BLaER1 treated with 17β-estradiol and CSF1 and Interleukin-3, amounts not matched to agents 10 nM and 100 nM (cell line): ENCODE data around the gene C17orf114.

Experiments used
- H3K27ac ChIP-seq, 11 experiments: shearing (Covaris generic); formaldehyde crosslinking; 2 replicates each; pipeline ENCODE4 v1.8.1; 2022
- H3K27me3 ChIP-seq, 11 experiments: shearing (Covaris generic); formaldehyde crosslinking; 2 replicates each; pipeline ENCODE4 v1.8.1; 2022
- H3K36me3 ChIP-seq, 11 experiments: shearing (Covaris generic); formaldehyde crosslinking; 2 replicates each; pipeline ENCODE4 v1.8.1; 2022
- H3K4me1 ChIP-seq, 10 experiments: shearing (Covaris generic); formaldehyde crosslinking; 2 replicates each; pipeline ENCODE4 v1.8.1; 2022
- H3K4me2 ChIP-seq, 11 experiments: shearing (Covaris generic); formaldehyde crosslinking; 2 replicates each; pipeline ENCODE4 v1.8.1; 2022
- H3K4me3 ChIP-seq, 10 experiments: shearing (Covaris generic); formaldehyde crosslinking; 2 replicates each; pipeline ENCODE4 v1.8.1; 2022
- H3K9ac ChIP-seq, 11 experiments: shearing (Covaris generic); formaldehyde crosslinking; 2 replicates each; pipeline ENCODE4 v1.8.1; 2022
- H3K9me3 ChIP-seq, 11 experiments: shearing (Covaris generic); formaldehyde crosslinking; replicated peaks in 1 of 11; 2 replicates each; pipeline ENCODE4 v1.8.1; 2022
- H4K20me1 ChIP-seq, 11 experiments: shearing (Covaris generic); formaldehyde crosslinking; 2 replicates each; pipeline ENCODE4 v1.8.1; 2022
- Cebpa-rat ChIP-seq, 11 experiments: shearing (Covaris generic); IDR thresholded peaks; 2 replicates each; pipeline ENCODE4 v1.8.1; 2022

C17orf114 gene

GRCh38 chr17:4751932-4752331 lies 50.2 kb downstream of the C17orf114 start:
- no peak for TF ChIP-seq Cebpa-rat (IDR thresholded peaks at IDR 0.05)
- no peaks in the 10 kb centered on the region for H4K20me1 ChIP-seq
- 0 out of 22 replicates have a peak overlapping the region, but pooled peaks of 1 of the 11 experiments have one; percentile 14 for H3K4me2 ChIP-seq
- no peak overlapping the region for H3K9ac ChIP-seq
- no peak overlapping the region for H3K27ac ChIP-seq
- peaks cover 34 to 51% (median 43%) of the 10 kb centered on the region in 10 experiments for H3K4me1 ChIP-seq
- H3K36me3 ChIP-seq = no peaks in the 10 kb centered on the region
- no peak overlapping the region for H3K4me3 ChIP-seq
- H3K27me3 ChIP-seq = no peaks in the 10 kb centered on the region
- no peaks in the 10 kb centered on the region for H3K9me3 ChIP-seq
